C4-2B (cell line): ENCODE data around the gene XYLT1.

Experiments used
- ZFX ChIP-seq: fragments of 450-650 bp; IDR thresholded peaks from 2 replicates; pipeline ENCODE4 v1.6.1; 2017
- TF ChIP-seq, protein P1 (sequence below): fragments of 450-650 bp; conservative IDR thresholded peaks from 2 replicates; pipeline ENCODE4 v1.5.1; 2017; ENCODE audit warnings: mild to moderate bottlenecking

DNA sequence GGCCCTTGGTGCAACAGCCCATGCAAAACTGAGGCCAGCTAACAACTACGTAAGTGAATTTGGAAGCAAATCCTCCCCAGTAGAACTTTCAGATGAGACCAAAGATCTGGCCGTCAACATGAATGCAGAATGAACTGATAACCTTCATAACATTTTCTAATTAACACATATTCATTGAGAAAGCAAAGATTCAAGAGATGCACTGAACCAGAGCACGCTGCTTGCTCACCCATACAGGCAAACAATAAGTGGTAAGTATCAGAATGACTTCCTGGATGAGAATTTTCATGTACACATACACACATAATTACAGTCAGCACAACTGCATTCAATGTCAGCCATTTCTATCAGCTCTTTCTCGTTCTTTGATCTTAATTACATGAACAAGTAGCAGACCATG, 30.6 kb downstream of the XYLT1 start:
- TF ChIP-seq, protein P1, sequence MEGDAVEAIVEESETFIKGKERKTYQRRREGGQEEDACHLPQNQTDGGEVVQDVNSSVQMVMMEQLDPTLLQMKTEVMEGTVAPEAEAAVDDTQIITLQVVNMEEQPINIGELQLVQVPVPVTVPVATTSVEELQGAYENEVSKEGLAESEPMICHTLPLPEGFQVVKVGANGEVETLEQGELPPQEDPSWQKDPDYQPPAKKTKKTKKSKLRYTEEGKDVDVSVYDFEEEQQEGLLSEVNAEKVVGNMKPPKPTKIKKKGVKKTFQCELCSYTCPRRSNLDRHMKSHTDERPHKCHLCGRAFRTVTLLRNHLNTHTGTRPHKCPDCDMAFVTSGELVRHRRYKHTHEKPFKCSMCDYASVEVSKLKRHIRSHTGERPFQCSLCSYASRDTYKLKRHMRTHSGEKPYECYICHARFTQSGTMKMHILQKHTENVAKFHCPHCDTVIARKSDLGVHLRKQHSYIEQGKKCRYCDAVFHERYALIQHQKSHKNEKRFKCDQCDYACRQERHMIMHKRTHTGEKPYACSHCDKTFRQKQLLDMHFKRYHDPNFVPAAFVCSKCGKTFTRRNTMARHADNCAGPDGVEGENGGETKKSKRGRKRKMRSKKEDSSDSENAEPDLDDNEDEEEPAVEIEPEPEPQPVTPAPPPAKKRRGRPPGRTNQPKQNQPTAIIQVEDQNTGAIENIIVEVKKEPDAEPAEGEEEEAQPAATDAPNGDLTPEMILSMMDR: no peak
- TF ChIP-seq ZFX: no peak
